ACHN (cell line): ENCODE results near the gene WDR26.
"Not testable (repeated sequence)": the region's sequence is repeated elsewhere in the genome, so short reads cannot be mapped to it uniquely, and the experiment has no call there.

Source experiments
- DNase-seq: peaks from one replicate; pipeline ENCODE4 v3.0.0-alpha.2; 2015
- in situ Hi-C: cut with HindIII; loops from 2 replicates; pipeline ENCODE4 v1.10.0; 2017; ENCODE audit warnings: low sequenced_read_pairs, low pct_ligation_motif_present, low pct_unique_long_range_greater_than_20kb

WDR26 gene

GRCh38 chr1:224359207-224359606 lies 75.4 kb downstream of the WDR26 start:
- no peak for DNase-seq
- in situ Hi-C loops, result no loop called here

DNA sequence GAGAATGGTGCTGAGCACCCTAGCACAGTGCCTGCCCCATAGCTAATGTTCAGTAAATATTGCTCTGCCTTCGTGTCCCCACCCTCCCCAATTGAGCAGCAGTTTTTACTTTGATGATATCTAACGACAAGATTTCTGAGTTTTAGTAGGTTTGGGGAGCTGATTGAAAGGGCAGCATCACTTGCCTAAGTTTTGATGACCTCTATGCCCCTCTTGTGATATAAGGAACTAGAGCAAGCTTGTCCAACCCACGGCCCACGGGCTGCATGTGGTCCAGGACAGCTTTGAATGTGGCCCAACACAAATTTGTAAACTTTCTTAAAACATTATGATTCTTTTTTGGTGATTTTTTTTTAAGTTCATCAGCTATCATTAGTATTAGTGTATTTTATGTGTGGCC lies 76.4 kb downstream of the WDR26 start:
- in situ Hi-C loops, result no loop called here
- no peak for DNase-seq

GRCh38 chr1:224357626-224358124 lies 76.9 kb downstream of the WDR26 start:
- in situ Hi-C loops, result no loop called here
- peak; percentile 12 for DNase-seq

DNA sequence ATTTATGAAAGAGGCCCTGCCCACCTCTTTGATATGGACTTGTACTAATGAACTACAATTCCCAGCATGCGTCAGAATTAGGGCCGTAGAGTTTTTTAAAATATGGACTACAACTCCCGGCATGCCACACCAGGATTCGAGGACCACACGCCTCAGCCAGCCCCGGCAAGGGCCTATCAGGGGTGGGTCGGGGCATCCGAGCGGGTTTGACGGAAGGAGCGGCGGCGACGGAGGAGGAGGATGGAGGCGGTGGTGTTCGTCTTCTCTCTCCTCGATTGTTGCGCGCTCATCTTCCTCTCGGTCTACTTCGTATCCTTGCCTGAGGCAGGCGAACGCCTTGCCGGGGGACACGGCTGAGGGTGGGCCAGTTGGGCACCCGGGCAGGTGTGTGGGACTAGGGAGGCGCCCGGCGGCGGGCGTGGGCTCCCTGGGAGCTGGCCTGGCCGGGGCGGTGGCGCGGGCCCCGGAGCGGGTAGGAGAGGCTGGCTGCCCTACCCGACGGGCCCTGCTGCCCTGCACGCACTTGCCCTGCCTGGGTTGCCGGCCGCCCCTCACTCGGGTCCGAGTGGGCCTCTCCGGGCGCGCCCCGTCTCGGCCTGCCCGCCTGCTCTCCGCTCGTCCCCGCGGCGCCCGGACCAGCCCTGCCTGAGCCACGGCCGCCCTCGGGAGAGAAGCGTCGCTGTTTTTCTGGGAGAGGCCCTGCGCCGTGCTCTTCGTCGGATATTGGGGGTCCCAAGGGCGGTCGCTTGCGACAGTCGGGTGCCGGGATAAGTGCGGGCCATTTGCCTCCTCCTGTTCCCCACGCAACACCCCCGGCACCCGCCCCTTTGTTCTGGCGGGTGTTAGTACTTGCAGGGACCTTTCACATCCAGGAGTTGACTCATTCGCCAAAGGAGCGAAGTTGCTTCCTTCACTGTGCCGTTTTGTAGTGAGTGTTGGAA lies 77.6 kb downstream of the WDR26 start, which contains the start of gene CNIH4:
Gene CNIH4 (plus strand): TSS at position 195 of the 941 bp plus-strand sequence. CDS start 46 bp downstream, at position 241.
- DNase-seq, result peak; percentile 97
- in situ Hi-C loops, result no loop called here

GRCh38 chr1:224353975-224354925 lies 80.3 kb downstream of the WDR26 start:
- in situ Hi-C loops, result no loop called here
- no peak for DNase-seq

DNA sequence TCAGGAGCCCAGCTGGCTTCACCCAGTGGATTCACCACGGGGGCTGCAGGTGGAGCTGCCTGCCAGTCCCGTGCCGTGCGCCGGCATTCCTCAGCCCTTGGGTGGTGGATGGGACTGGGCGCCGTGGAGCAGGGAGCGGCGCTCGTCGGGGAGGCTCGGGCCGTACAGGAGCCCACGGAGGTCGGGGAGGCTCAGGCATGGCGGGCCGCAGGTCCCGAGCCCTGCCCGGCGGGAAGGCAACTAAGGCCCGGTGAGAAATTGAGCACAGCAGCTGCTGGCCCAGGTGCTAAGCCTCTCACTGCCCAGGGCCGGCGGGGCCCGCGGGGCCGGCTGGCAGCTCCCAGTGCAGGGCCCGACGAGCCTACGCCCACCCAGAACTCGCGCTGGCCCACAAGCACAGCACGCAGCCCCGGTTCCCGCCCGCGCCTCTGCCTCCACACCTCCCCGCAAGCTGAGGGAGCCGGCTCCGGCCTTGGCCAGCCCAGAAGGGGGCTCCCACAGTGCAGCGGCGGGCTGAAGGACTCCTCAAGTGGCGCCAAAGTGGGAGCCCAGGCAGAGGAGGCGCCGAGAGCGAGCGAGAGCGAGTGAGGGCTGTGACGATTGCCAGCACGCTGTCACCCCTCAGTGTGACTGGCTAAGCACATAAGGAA lies 82.0 kb downstream of the WDR26 start:
- in situ Hi-C loops, result not testable (repeated sequence)

DNA sequence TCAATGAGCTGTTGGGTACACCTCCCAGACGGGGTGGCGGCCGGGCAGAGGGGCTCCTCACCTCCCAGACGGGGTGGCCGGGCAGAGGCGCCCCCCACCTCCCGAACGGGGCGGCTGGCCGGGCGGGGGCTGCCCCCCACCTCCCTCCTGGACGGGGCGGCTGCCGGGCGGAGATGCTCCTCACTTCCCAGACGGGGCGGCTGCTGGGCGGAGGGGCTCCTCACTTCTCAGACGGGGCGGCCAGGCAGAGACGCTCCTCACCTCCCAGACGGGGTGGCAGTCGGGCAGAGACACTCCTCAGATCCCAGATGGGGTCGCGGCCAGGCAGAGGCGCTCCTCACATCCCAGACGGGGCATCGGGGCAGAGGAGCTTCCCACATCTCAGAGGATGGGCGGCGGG lies 84.9 kb downstream of the WDR26 start:
- in situ Hi-C loops, DNase-seq: not testable (repeated sequence)

More for the DNA sequence above, 82.0 kb downstream of the WDR26 start:
- DNase-seq, result not testable (repeated sequence)

DNA sequence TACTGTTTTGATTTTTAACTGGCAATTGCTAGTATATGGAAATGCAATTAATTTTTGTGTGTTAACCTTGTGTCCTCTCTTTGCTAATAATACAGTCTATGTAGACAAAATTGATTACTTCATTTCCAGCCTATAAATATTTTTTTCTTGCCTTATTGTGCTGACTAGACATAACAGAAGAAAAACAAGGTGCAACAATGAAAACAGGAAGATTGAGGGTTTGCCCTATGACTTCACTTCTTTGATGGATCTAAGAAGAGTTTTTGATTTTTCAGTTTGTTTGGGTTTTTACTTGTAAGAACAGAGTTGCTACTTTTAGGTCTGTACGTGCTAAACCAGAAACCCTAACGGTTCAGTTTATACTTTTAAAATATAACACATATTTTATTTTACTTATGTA lies 86.5 kb downstream of the WDR26 start:
- in situ Hi-C loops, result no loop called here
- DNase-seq, result no peak

- in situ Hi-C loops, result no loop called here
These were observed 90.9 kb downstream of the WDR26 start for GRCh38 chr1:224343679-224344078.

GRCh38 chr1:224340453-224341384 lies 93.9 kb downstream of the WDR26 start:
- in situ Hi-C loops, DNase-seq: not testable (repeated sequence)

More at GRCh38 chr1:224343679-224344078, 90.9 kb downstream of the WDR26 start:
- peak; percentile 35 for DNase-seq

DNA sequence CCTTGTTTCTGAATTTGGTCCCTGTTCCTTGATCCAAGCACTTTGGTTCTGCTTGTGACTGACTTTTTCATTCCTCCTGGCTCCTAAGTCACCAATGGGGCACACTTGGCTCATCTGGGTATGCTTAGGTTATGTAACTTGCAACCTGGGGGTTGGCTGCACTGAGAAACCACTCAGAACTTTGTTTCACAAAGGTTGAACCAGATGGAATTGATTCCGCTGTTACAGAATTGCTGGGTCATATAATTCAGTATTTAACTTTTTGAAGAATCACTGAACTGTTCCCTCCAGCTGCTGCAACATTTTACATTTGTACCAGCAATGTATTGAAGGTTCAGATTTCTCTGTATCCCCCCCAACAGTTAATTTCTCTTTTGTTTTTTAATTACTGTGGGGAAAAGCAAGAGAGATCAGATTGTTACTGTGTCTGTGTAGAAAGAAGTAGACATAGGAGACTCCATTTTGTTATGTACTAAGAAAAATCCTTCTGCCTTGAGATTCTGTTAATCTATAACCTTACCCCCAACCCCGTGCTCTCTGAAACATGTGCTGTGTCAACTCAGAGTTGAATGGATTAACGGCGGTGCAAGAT lies 95.1 kb downstream of the WDR26 start:
- in situ Hi-C loops, result no loop called here
- no peak for DNase-seq

GRCh38 chr1:224338150-224338838 lies 96.3 kb downstream of the WDR26 start:
- in situ Hi-C loops, result no loop called here
- DNase-seq, result no peak
